GM06990 (cell line): ENCODE results near the gene NID1.
A peak's percentile ranks its signal among the peaks of the same experiment; 100 is the strongest.

Experiments used
- DNase-seq: peaks from one replicate; pipeline ENCODE4 v3.0.0-alpha.2; 2011; ENCODE audit not compliant: insufficient read length; ENCODE audit errors: extremely low read depth
- H3K27me3 ChIP-seq: replicated peaks from 2 replicates; pipeline ENCODE4 v1.6.0; 2011; ENCODE audit warnings: low read length; ENCODE audit not compliant: control insufficient read depth, insufficient read depth
- H3K36me3 ChIP-seq: 2 replicates; pipeline ENCODE4 v1.5.1; 2011; ENCODE audit warnings: low read length; ENCODE audit not compliant: control insufficient read depth, insufficient read depth
- H3K4me3 ChIP-seq: replicated peaks from 2 replicates; pipeline ENCODE4 v1.5.1; 2011; ENCODE audit warnings: low read depth, mild to moderate bottlenecking, control low read depth, low read length
- CTCF ChIP-seq: IDR thresholded peaks from 2 replicates; pipeline ENCODE4 v1.5.1; 2011; ENCODE audit warnings: low read length, control low read depth, mild to moderate bottlenecking, inconsistent platforms; ENCODE audit not compliant: insufficient read depth, poor library complexity, severe bottlenecking

NID1 gene

DNA sequence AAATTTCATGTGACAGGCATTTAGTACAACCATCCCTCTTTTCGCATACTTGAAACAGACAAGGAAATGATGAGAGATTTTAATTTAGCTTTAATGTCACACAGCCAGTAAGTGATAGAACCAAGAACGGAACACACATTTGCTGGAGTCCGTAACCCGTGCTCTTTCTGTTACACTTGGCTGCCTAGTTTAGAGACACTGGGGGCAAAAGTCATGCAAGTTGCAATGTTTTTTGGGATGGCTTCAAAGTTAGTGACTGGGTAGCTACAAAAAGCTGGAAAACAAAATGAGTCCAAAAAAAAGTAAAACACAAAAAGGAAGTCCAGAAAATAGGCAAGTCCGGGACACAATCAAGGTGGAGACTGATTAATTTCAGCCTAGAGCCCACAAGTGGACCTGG lies 5.9 kb downstream of the NID1 start:
- H3K27me3 ChIP-seq = no peaks in the 10 kb centered on the region
- TF ChIP-seq CTCF = no peak
- no peaks in the 10 kb centered on the region for H3K36me3 ChIP-seq

GRCh38 chr1:236058141-236058934 lies 6.6 kb downstream of the NID1 start:
- peak; percentile 46 for DNase-seq
- no peaks in the 10 kb centered on the region for H3K27me3 ChIP-seq
- no peak for TF ChIP-seq CTCF
- no peaks in the 10 kb centered on the region for H3K36me3 ChIP-seq
- no peak overlapping the region for H3K4me3 ChIP-seq

More for the DNA sequence above, 5.9 kb downstream of the NID1 start:
- no peak for DNase-seq
- H3K4me3 ChIP-seq = no peak overlapping the region

- Histone ChIP-seq H3K4me3 (no peak overlapping the region), H3K27me3 (no peaks in the 10 kb centered on the region), H3K36me3 (no peaks in the 10 kb centered on the region)
- no peak for DNase-seq
- no peak for TF ChIP-seq CTCF
Observed at GRCh38 chr1:236057546-236057945, 7.3 kb downstream of the NID1 start.

GRCh38 chr1:236052232-236052993 lies 12.5 kb downstream of the NID1 start:
- DNase-seq = no peak
- Histone ChIP-seq H3K36me3 (no peaks in the 10 kb centered on the region), H3K4me3 (no peak overlapping the region), H3K27me3 (no peaks in the 10 kb centered on the region)
- TF ChIP-seq CTCF = no peak

DNA sequence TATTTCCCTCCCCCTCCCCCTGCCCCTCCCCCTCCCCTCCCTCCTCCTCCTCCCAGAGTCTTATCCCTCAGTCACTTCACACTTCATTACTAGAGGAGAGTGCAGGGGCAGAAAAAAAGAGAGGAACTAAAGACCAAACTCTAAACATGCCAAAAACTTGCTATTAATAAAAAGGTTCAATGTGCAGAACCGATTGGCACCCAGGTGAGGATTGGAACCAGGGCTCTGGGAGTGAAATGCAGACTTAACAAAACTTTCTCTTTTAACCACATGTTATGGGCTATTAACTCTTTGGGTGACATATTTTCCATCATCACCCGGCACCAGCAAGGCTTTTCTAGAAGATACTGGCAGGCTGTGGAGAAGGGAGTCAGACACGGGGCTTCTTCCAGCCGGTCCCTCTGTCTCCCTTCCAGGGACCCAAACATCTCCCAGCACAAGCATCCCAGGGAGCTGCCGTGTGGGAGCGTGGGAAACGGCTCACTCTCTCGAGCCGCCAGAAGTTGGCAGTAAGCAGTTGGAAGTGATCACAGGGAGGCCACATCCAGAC lies 13.6 kb downstream of the NID1 start:
- no peak for DNase-seq
- H3K27me3 ChIP-seq = no peaks in the 10 kb centered on the region
- no peak overlapping the region for H3K4me3 ChIP-seq
- H3K36me3 ChIP-seq = no peaks in the 10 kb centered on the region
- no peak for TF ChIP-seq CTCF
